GM21619 (cell line): ENCODE measurements around the gene SUCLG2.

Source experiments
- ATAC-seq: cut with Tn5 transposase; IDR thresholded peaks from one replicate; pipeline ENCODE4 v1.9.1; 2021; ENCODE audit not compliant: unreplicated experiment

Gene SUCLG2

DNA sequence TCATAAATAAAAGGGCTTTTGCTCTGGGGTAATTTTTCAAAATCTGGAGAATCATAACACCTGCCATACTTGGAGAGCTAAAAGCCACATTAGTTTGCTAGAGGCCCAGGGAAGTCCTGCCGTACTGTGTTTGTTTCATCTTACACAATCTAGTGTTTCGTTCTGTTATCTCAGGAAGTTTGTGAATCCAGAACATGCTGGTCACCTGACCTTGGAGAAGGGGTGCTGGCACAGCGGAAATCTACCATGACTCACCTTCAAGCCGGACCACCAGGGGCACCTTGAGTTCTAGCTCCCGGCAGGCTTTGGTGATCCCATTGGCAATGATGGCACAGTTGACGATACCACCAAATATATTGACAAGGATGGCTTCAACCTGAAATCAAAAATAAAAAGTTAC lies 253.9 kb downstream of the SUCLG2 start:
- ATAC-seq, result no peak

DNA sequence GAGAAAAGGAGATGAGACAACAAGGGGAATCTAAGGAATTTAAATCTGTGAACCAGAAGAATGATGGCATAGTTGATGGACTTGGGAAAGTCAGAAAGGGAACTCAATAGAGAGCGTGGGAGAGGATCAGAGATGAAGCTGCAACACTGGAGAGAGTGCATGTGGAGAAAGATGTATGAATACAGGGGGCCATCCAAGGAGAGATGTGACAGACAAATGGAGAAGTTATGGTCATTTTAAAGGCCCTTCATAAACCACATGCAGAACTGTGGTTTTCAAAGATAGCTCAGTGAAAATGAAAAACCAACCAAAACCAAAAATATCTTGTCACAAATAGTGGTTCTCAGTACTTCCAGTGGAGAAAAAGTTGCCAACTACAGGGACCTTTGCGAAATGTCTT lies 265.2 kb downstream of the SUCLG2 start:
- ATAC-seq, result peak; percentile 92

DNA sequence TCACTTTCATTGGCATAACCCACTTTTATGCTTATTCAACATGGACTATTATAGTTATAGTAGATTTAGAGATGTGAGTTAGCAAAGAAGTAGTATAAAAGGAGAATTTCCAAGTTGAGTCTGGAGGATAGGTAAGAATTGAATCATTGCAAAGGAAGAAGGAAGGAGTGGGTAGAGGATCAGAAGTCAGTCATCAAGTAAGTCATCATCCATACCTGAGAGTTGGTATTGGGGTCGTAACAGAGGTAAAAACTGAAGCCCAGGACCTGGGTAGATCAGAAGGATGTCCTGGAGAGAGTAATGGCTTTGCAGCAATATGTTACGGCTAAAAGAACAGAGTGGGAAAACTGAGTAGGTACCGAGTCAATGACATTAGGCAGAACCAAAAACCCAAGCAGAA lies 265.7 kb downstream of the SUCLG2 start:
- ATAC-seq, result no peak

DNA sequence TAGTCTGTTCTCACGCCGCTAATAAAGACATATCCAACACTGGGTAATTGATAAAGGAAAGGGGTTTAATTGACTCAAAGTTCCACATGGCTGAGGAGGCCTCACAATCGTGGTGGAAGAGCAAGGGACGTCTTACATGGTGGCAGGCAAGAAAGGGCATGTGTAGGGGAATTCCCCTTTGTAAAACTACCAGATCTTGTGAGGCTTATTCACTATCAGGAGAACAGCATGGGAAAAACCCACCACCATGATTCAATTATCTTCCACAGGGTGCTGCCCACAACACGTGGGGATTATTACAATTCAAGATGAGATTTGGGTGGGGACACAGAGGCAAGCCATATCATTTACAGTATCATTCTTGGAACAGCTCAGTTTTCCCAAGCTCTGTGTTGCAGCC lies 268.0 kb downstream of the SUCLG2 start:
- no peak for ATAC-seq

DNA sequence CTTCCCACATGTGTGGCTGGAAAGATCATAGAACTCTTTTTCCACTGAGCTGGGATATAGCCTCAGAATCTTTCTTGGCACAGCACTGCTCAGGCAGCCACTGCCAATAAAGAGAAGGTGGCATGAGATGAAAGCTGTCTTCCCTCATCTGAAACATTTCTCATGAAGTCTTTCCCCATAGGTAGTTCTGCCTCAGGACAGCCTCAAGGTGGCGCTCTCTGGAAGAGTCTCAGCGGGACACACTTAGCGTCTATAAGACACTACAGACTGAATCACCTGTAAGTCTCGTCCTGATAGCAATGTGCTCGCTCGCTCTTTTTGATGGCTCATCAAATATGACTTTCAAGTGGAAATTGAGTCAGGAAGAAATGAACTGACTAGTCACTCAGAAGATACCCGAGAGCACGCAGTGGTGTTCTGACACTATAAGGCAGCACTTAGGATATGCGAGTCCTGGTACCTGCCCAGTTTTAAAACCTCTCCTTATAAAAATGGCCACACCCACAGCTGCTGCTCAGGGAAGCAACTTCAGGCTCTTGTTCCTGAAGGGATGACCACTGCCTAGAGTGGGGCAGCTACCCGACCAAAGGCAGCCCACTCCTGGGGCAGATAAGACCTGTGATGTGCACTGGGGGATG lies 269.5 kb downstream of the SUCLG2 start:
- no peak for ATAC-seq

DNA sequence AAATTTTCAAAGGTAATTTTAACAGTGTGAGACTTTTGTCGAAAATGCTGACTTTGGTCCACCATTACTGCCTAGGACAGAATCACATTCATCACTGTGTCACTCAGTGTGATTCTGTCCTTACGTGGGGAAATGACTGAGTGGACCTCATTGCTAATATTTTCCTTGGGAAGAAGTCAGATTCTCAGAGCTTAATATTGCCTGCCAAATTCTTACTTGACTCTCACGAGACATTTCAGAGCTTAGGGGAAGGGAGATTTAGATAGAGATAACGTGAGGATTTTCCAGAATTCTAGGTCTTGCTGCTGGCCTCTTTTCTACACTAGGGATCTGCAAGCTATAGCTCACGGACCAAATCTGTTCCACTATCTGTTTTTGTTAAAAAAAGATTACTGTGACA lies 270.4 kb downstream of the SUCLG2 start:
- no peak for ATAC-seq

DNA sequence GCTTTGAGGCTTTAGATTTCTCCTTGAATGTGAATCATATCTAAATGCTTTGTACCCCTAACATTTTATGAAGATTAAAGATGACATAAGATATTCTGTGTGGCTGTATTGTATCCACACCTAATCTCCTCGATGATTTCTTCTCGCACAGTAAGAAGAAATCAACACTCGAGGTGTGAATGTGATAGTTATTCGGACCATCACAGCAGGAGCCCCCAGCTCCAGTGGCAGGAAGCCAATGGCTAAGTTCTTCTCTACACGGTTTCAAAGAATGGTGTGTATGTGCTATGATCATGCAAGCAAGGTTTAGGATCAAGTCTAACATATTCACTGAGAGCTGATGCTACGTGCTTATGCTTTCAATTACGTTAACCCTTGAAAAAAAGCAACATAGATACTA lies 271.0 kb downstream of the SUCLG2 start:
- no peak for ATAC-seq

DNA sequence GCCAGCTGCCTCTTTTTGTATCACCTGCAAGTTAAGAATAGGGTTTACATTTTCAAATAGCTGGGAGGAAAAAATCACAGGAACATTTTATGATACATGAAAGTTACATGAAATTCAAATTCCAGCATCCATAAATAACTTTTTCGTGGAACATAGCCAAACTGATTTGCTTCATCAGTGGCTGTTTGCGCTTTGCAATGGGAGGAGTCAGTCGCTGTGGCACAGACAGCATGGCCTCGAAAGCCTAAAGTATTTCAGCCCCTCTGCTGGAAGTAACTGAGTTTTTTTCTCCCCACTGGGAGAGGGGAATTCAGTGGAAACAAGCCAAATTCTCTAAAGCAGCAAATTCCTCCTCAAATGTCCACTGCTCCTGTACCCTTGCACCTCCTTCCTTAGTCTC lies 271.9 kb downstream of the SUCLG2 start:
- ATAC-seq, result no peak

DNA sequence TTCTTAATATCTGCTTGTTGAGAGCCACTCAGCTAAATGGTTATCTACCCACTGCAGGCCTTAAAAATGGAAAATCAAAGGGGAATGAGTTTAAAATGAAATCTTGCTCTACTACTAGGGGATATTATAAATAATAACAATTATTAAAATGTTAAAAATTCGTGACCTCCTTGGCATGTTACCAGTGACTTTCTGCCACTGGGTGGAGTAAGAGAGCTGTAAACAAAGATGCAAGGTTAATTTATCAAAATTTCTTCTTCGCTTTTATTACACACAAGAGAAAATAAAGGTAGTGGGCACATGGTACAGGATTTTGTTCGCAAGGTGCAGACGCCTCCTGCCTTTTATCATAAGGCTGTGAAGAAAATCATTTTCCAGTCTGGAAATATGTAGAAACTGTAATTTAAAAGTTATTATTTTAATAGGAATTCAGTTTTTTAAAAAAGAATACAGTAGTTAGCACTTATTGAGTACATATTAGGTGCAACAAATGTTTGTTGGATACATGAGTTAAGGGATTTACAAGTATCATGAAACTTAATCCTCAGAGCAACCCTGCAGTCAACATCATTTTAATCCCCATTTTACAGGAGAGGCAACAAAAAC lies 272.6 kb downstream of the SUCLG2 start:
- ATAC-seq, result no peak

DNA sequence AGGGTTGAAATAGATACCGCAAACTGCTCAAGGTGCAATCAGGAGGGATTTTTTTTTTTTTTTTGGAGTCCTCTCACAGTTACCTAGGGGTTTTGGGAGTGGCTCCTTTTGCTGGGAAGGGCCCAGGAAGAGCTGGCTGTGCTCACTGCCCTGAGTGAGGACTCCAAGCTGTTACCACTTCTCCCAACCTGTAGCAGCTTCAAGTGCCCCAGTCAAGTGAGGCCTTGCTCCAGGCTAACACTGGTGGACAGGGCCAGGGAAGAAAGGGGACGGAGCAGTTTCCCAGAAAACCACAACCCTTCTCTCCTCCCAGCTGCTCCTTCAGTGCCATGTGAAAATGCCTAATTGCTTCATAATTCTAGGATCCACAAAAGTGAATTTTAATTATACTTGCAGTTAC lies 274.3 kb downstream of the SUCLG2 start:
- no peak for ATAC-seq

DNA sequence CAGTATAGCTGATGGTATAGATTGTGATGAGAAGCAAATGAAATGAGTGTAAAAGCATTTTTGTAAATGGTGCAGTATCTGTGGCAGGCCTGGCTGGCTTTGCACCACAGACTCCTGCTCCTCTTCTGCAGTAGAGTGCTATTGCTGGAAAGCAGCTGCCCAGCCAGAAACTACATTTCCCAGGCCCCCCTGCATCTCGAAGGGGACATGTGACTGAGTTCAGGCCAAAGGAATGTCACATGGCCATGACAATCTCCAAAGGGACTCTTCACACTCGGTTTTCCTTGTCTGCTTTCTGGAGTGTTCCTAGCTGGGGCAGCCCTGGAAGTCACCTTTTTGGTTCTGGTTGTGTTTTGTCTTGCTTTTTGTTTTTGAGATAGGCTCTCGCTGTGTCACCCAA lies 277.1 kb downstream of the SUCLG2 start:
- ATAC-seq, result no peak

DNA sequence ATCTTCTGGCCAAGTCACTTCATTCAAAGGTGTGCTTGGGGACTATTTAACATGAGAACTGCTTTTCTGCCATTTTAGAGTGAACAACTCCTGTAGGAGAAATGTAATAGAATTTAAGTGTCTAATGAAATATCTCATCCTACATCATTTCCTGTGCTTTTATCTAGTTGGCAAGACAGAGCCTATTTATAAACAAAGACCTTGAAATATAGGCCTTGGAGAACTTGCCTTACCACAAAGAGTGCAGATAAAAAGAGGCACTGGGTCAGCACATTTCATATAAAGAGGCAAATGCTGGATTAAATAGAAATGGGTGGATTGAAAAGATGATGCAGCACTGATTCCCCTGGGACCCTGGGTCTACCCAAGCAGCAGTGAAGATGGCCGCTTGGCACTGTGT lies 278.0 kb downstream of the SUCLG2 start:
- ATAC-seq, result no peak

DNA sequence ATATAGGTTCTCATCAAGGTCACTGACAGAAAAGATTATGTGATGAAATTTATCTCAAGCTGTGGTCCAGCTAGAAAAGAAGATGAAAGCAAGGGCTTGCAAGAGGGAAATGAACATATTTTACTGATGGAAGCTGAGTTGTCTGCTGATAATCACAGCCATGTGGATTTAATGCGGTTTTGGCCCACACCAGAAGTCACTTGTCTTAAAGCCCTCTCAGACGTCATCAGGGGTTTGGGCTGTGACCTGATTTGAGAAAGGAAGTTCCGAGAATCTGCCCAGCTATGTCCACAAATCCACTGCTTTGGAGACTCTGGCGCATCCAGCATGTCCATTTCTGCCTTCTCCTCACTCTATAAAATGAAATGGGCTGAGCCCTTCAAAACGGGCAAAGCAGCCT lies 278.4 kb downstream of the SUCLG2 start:
- ATAC-seq, result no peak

DNA sequence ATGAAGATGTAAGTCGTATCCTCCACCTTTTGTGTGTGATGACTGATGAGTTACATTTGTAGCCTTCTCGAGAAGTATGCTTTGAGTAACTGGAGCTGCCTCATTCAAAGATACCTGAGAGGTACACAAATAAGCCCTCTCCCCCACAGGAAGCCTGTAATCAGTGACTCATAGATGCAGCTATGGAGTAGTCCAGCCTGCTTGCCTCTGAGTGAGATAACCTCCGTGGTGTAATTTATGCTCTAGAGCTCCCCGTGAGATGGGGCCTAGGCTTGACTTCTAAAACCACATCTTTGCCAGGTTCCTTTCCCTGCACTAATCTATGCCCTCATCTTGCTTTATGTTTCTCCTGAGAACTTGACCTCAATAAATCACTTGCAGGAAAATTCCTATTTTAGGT lies 291.7 kb downstream of the SUCLG2 start:
- ATAC-seq, result no peak

DNA sequence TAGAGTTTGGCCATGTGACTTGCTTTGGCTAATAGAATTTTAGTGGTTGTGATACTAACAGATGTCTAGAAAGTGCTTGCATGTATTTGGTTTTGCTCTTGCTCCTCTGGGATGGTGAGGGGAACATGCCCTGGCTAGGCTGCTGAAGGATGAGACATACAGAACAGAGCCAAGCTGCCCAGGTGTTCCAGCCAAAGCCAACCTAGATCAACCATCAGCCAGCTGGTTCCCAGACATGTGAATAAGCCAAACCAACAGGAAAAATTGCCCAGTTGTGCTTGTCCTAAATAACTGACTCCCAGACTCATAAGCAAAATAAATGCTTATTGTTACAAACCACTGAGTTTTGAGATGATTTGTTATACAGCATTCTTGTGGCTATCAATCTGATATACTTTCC lies 292.6 kb downstream of the SUCLG2 start:
- no peak for ATAC-seq

DNA sequence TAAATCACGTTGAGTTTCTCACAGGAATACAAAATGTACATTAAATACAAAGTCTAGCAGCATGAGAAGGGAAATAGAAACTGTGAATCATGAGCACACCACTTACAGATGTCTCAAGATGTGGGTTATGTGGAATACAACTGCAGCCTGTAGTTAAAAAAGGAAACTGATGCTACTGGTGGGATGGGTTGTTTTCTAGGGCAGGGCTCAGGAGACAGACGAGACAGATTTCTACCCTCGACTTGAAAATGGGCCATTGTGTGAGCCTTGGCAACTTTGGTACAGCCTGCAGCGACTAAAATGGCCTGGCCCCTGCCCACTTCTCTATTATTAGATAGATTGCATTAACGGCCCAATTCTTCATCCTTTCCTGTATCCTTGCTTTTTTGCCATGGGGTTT lies 293.1 kb downstream of the SUCLG2 start:
- no peak for ATAC-seq

DNA sequence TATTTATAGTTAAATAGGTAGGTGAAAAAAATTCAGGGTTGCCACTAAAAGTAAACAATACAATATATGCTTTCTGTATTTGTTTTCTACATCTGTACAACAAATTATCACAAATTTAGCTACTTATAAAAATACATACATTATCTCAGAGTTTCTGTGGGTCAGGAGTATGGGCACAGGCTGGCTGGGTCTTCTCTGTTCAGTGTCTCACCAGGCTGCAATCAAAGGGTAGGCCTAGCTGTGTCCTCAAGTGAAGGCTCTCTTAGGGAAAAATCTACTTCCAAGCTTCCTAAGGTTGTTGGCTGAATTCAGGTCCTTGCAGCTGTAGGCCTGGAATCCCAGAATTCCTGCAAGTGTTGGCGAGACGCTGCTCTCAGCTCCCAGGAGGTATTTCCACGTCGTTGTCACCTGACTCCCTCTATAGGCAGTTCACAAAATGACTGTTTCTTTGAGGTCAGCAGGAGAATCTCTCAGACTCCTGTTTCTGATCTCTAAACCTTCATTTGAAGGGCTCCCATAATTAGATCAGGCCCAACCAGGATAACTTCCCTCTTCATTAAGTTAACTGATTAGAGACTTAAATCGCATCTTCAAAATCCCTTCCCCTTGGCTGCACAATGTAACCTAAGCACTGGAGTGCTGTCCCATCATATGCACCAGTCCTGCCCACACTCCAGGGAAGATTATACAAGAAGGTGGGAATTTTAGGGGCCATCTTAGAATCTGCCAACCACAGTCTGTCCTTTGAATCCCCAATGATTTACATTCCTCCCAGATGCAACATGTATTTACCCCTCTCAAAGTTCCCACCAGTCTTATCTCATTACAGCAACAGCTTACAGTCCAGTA lies 296.6 kb downstream of the SUCLG2 start:
- ATAC-seq, result peak; percentile 64

DNA sequence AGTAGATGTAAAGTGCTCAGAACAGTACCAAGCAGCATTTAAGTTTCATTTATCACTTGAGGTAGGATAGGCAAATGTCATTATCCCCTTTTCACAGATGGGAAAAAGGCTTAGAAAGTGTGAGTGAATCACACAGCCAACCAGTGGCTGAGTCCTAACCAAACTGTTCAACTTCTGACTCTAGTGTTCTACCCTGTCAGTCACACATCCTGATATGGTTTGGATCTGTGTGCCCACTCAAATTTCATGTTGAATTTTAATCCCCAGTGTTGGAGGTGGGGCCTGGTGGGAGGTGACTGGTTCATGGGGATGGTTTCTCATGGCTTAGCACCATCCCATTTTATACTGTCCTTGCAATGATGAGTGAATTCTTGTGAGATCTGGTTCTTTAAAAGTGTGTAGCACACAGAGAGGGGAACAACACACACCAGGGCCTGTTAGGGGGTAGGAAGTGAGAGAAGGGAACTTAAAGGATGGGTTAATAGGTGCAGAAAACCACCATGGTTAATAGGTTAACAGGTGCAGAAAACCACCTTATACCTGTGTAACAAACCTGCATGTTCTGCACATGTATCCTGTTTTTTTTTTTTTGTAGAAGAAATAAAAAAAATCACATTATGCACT lies 304.7 kb downstream of the SUCLG2 start:
- peak; percentile 95 for ATAC-seq

DNA sequence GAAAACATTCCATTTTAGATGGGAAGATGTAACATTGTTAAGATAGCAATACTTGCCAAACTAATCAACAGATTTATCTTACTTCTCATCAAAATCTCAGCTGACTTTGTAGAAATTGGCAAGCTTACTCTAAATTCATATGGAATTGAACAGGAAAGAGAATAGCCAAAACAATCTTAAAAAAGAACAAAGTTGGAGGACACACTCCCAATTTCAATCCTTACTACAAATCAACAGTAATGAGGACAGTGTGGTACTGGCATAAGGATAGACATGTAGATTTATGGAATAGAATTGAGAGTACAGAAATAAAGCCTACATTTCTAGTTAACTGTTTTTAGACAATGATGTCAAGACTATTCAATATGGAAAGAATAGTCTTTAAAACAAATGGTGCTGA lies 308.3 kb downstream of the SUCLG2 start:
- no peak for ATAC-seq

DNA sequence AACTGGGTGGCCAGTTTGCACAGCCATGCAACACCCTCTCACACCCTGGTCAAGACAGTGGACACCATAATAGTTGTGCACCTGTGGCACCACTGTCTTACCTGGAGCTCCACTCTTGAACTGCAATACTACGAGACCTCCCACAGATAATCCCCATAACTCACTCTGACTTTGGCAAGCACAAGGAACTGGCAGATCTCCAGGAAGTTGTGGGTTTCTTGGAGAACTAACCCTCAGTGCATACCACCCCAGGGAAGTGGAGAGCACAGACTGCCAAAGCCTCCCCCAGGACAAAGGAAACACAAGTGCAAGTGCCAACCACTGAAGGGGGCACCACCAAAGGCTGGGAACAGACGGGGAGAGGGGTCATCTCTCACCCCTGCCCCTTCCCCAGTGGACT lies 318.6 kb downstream of the SUCLG2 start:
- ATAC-seq, result no peak

DNA sequence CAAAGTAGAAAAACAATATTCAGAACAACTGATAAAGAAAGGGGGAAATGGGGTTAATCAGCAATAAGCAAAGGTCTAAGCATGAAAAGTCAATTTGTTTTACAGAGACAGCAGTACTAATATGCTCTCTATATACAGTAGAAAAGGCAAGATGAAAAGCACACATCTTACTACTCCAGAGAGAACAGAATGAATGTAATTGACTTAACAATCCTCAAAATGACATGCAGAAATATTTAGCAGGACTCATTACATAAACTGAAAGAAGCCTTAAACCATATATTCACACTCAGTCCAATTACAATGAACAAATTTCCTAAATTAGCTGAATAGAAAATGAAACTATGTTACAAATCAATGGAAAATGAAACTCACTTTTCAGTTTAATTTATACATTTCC lies 319.8 kb downstream of the SUCLG2 start:
- ATAC-seq, result no peak

DNA sequence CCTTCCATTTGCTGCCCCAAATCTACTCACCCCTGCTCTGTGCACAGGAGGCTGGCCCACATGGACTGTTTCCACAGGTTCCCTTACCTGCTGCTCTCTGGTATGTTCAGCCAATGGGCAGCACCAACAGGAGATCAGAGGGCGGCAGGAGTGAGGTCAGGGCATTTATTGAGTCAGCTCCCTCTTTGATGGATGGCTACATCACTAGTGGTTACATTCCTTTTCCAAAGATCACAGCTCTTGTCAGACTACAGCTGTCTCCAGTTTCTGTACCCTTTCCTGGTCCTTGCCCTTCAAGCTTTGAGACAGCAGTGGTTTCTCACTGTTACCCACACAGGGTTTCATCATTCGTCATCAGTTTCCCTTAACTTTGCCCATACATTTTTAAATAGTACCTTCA lies 325.1 kb downstream of the SUCLG2 start:
- peak; percentile 85 for ATAC-seq
